Bronchial epithelial cell (primary cell): ENCODE data around the gene NTRK2. TPM values are rescaled to one million over a fixed set of nuclear protein-coding genes. Genes with fewer than 3 reads are reported as not detected.

ENCODE experiments used
- DNase-seq: peaks from one replicate; pipeline ENCODE4 v3.0.0-alpha.2; 2010; ENCODE audit warnings: low read depth
- FAIRE-seq: peaks from 2 replicates; lab custom pipeline; 2011; peaks lifted over from hg19 to GRCh38; lab: Jason Lieb, UNC
- H3K27me3 ChIP-seq: 2 replicates; pipeline ENCODE4 v1.5.1; 2011; ENCODE audit warnings: low read length; ENCODE audit not compliant: control insufficient read depth, insufficient read depth
- H3K36me3 ChIP-seq: 2 replicates; pipeline ENCODE4 v1.5.1; 2011; ENCODE audit warnings: low read length; ENCODE audit not compliant: control insufficient read depth, insufficient read depth
- H3K4me3 ChIP-seq: 2 replicates; pipeline ENCODE4 v1.5.1; 2011; ENCODE audit warnings: mild to moderate bottlenecking, low read depth, low read length, control low read depth
- total RNA-seq: library from RNA; depleted of rRNA; stranded (reverse); fragments of >200 nt; gene quantifications from 2 replicates; pipeline ENCODE4 v1.2.1, GENCODE V29; 2014
- TF ChIP-seq, protein P1 (sequence below): IDR thresholded peaks from 2 replicates; pipeline ENCODE4 v1.5.1; 2011; ENCODE audit warnings: mild to moderate bottlenecking, moderate library complexity, low read length, control low read depth, inconsistent platforms; ENCODE audit not compliant: insufficient read depth, severe bottlenecking

The NTRK2 gene
- total RNA-seq, 1 donor from 2014 or later, result not detected

DNA sequence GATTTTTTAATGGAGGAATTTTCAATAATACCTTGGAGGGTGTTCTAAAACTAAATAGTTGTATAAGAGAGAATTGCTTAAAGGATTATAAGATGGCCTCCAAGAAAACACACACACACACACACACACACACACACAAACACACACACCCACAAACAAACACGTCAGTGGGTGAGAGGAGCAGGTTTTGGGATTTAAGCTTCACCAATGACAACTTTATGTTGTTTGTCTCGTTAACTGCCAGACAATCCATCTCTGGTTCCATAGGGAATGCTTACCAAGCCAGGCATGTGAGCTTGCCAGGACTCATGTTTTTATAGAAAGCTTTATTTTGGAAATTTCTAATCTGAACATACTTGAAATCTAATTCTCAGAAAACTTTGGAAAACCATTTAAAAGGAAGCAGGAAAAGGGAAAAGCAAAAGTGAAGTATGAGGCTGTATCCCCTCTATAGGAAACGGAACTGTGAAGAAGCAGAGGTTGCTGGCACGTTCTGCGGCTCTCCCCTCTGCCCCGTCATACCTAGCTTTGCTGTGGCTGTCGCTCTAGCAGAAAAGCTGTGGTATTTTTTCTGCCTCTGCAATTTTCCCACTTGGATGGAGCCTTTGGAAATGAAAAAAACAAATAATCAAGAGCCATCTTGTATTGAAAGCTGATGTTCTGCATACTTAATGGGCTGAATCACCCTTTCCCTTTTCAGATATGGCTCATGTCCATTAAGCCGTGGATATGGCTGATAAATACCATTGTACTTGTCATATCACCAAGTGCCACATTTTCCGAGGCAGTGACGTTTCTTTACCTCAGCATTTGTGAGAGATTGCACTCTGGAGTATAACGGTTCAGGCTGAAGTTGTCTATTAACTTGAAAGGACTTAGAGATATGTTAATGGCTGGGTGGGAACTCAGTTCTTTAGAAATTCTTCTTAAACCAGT, 112.7 kb downstream of the NTRK2 start:
- peaks cover 3% of the 10 kb centered on the region for H3K27me3 ChIP-seq
- FAIRE-seq (no peak), DNase-seq (peak; percentile 35)
- TF ChIP-seq, protein P1, sequence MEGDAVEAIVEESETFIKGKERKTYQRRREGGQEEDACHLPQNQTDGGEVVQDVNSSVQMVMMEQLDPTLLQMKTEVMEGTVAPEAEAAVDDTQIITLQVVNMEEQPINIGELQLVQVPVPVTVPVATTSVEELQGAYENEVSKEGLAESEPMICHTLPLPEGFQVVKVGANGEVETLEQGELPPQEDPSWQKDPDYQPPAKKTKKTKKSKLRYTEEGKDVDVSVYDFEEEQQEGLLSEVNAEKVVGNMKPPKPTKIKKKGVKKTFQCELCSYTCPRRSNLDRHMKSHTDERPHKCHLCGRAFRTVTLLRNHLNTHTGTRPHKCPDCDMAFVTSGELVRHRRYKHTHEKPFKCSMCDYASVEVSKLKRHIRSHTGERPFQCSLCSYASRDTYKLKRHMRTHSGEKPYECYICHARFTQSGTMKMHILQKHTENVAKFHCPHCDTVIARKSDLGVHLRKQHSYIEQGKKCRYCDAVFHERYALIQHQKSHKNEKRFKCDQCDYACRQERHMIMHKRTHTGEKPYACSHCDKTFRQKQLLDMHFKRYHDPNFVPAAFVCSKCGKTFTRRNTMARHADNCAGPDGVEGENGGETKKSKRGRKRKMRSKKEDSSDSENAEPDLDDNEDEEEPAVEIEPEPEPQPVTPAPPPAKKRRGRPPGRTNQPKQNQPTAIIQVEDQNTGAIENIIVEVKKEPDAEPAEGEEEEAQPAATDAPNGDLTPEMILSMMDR, result no peak
- H3K4me3 ChIP-seq, result no peak overlapping the region
- no peaks in the 10 kb centered on the region for H3K36me3 ChIP-seq

DNA sequence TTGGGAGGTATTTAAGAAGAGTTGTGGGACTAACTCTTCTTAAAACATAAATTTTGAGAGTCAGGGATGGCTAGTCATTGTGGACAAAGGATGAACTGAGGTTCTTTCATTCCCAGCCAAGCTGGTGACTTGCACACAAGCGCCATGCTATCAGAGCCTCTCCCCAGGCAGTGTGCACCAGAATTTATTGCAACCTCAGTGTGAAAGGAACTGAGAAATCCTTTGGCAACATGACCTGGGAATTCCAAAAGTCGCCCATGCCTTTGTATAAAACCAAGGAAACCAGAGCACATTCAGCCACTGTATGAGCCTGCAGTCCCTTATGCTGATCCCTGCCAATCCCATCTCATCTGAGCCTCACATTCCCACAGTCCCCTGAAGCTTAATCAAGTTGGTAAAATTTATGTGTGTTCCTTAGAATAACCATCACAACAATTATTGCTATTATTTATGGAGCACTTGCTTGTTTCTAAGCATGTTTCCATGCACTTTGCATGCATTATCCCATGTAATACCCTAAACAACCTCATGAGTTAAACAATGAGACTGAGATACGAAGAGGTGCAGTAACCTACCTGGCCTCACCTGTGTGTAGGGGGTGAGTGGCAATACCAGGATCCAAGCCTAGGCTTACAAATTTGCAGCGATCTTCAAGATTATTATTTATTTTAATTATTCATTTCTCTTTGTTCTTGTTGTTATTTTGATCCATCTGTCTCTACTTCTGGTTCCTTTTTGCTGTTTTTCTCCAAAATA, 116.4 kb downstream of the NTRK2 start:
- TF ChIP-seq, protein P1, result no peak
- FAIRE-seq, result no peak
- no peak overlapping the region for H3K4me3 ChIP-seq

DNA sequence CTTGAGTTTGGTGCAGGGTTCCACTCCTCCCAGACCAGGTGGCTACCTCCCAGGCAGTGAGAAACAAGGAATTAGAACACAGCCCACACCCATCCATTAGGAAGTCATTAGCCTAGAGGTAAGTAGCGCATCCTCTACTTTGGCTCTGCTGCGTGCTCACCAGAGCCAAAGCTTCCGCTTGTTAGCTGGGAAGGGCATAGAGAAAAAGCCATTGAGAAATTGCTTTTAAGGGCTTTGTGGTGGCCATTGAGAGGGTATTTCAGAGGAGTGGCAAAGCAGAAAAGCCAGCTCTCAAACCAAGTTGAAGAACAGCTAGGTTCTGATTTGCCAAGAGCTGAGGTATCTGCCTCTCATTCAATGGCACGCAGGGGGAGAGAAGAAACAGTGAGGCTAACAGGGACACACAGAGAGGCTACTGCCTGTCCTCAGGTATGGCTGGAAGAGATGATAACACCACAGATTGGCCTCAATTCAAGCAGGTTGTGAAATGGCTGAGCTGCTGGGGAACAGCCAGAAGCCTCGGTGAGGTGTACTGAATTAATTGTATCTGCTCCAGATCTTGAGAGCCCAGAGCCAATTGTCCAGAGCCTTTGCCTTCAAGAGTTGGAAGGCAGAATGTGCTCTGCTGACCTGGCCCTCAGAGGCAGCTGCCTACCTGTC, 119.4 kb downstream of the NTRK2 start:
- DNase-seq (no peak), FAIRE-seq (no peak)
- peaks cover 2% of the 10 kb centered on the region for H3K27me3 ChIP-seq
- TF ChIP-seq, protein P1, result no peak
- H3K36me3 ChIP-seq, result no peaks in the 10 kb centered on the region
- no peak overlapping the region for H3K4me3 ChIP-seq

More for the DNA sequence above, 116.4 kb downstream of the NTRK2 start:
- Histone ChIP-seq H3K36me3 (no peaks in the 10 kb centered on the region), H3K27me3 (peaks cover 2% of the 10 kb centered on the region)
- no peak for DNase-seq

DNA sequence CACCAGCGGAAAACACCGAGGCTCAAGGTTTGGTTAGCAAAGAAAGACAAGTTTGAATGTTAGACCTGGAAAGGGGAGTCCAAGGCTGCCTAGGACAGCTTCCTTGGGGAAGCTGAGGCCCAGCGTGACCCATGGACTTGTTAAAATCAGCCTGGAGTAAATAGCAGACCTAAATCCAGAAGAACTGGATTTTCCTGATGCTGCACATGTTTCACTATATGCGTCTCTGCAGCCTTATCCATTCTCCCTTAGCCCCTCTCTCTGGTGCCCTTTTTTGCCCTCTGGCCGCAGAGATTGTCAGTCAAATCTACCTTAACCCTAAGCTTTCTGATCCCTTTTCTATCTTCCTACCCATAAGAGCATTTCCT, 119.9 kb downstream of the NTRK2 start:
- Histone ChIP-seq H3K36me3 (no peaks in the 10 kb centered on the region), H3K27me3 (peaks cover 2% of the 10 kb centered on the region), H3K4me3 (no peak overlapping the region)
- TF ChIP-seq, protein P1, result no peak
- FAIRE-seq (no peak), DNase-seq (peak; percentile 5)

DNA sequence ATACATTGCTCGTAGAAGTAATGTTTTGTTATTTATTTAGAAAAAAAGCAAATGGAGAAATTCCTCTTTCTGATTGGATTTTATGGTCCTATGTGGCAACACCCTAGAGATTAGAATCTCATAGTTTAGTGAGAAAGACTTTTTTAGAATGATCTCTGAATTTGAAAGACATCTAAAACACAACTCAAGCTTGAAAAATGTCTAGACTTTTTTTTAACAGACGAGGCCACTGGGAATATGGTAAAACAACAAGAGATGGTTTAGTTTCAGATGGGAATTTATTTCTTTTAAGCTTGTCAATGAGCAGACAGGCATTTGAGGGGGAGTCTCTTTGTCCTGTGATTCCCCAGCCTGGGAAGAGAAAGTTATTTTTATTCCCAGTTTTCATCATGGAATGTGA, 122.1 kb downstream of the NTRK2 start:
- Histone ChIP-seq H3K36me3 (no peaks in the 10 kb centered on the region), H3K27me3 (peaks cover 4% of the 10 kb centered on the region), H3K4me3 (no peak overlapping the region)
- FAIRE-seq, result no peak
- TF ChIP-seq, protein P1, result no peak
- DNase-seq, result no peak
